Right cardiac atrium (tissue), 5 donors: ENCODE data around the gene PROM2. TPM values are rescaled to one million over a fixed set of nuclear protein-coding genes. Genes with fewer than 3 reads are reported as not detected.

ENCODE experiments used
- ATAC-seq, 2 donors: fragments of 200-7000 bp; cut with Tn5 transposase; one replicate each; pipeline versions ENCODE4 v1.8.0 to v1.9.1; 2020; ENCODE audit warnings: moderate library complexity in 2 of 2, mild to moderate bottlenecking in 1 of 2
- DNase-seq, 3 donors: peaks; one replicate each; pipeline ENCODE4 v3.0.0-alpha.2; 2020
- H3K27ac ChIP-seq: one replicate; pipeline ENCODE4 v1.5.1; 2013; ENCODE audit warnings: mild to moderate bottlenecking, low read length, control low read depth, moderate library complexity
- H3K27me3 ChIP-seq: one replicate; pipeline ENCODE4 v1.6.1; 2013; ENCODE audit not compliant: control insufficient read depth, insufficient read depth
- H3K4me1 ChIP-seq: one replicate; pipeline ENCODE4 v1.6.1; 2013; ENCODE audit warnings: low read length; ENCODE audit not compliant: control insufficient read depth, insufficient read depth
- H3K4me3 ChIP-seq: one replicate; pipeline ENCODE4 v1.5.1; 2013; ENCODE audit warnings: low read length, control low read depth
- H3K9me3 ChIP-seq: one replicate; pipeline ENCODE4 v1.6.1; 2013; ENCODE audit warnings: low read length; ENCODE audit not compliant: control insufficient read depth
- WGBS: extraction: QIAGEN DNeasy Blood & Tissue Kit; methylation state at CpG from one replicate; pipeline ENCODE4 v1.1.7; 2013; 5-methylcytosine and 5-hydroxymethylcytosine counted together
- intact Hi-C, 4 donors: fragments of 100-400 bp; cut with DNase I; formaldehyde crosslinking; loops; one replicate each; pipeline versions ENCODE4 v1.11.0 to v1.14.0; 2022 to 2023
- polyA plus RNA-seq: library from polyadenylated mRNA; stranded (reverse); fragments of 200-250 nt; gene quantifications from one replicate; pipeline ENCODE4 v1.2.3, GENCODE V29; 2013
- total RNA-seq, 4 donors: library from RNA; stranded (reverse); fragmentation: NEBNext Ultra II Directional; extraction: Animal tissue kit (Norgen Biotek cat#: 25700); gene quantifications; one replicate each; pipeline ENCODE4 v1.2.1, GENCODE V29; 2021
- donor health status: healthy with polysubstance abuse.
- donor health status: DM: no; HTN: yes; CAD: no.
- donor health status: DM: no; HTN: no; CAD: no.
- donor health status: DM: no; HTN: yes; CAD: no; lungs with severe emphysema.
- donor health status: DM: yes; HTN: yes; CAD: no.

Gene PROM2
- total and polyA plus RNA-seq, 5 donors = 0.66 to 1.6 (median 1.1) TPM

DNA sequence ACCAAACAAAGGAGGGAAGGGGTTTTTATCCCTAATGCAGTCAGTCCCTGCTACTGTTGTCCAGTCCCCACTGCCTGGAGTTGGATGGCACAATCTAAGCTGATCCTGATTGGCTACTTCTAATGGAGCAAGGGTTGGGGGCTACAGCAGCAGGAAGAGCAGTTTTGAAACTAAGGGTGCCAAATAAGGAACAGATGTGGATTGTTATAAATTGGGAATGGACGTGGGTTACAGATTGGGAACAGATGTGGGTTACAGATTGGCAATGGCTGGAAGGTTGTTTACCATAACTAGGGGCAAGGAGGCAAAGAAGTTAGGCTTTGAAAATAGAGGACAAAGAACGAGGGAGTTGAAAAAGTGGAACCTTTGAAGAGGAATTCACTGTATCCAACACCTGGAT lies 16.0 kb upstream of the PROM2 start:
- Histone ChIP-seq H3K9me3 (no peaks in the 10 kb centered on the region), H3K4me1 (no peaks in the 10 kb centered on the region), H3K4me3 (no peak overlapping the region), H3K27ac (no peak overlapping the region), H3K27me3 (no peaks in the 10 kb centered on the region)
- intact Hi-C loops = no loop called here
- ATAC-seq (no peak), DNase-seq (no peak)
- WGBS = 68% methylated on average over 2 of the region's 2 CpGs

DNA sequence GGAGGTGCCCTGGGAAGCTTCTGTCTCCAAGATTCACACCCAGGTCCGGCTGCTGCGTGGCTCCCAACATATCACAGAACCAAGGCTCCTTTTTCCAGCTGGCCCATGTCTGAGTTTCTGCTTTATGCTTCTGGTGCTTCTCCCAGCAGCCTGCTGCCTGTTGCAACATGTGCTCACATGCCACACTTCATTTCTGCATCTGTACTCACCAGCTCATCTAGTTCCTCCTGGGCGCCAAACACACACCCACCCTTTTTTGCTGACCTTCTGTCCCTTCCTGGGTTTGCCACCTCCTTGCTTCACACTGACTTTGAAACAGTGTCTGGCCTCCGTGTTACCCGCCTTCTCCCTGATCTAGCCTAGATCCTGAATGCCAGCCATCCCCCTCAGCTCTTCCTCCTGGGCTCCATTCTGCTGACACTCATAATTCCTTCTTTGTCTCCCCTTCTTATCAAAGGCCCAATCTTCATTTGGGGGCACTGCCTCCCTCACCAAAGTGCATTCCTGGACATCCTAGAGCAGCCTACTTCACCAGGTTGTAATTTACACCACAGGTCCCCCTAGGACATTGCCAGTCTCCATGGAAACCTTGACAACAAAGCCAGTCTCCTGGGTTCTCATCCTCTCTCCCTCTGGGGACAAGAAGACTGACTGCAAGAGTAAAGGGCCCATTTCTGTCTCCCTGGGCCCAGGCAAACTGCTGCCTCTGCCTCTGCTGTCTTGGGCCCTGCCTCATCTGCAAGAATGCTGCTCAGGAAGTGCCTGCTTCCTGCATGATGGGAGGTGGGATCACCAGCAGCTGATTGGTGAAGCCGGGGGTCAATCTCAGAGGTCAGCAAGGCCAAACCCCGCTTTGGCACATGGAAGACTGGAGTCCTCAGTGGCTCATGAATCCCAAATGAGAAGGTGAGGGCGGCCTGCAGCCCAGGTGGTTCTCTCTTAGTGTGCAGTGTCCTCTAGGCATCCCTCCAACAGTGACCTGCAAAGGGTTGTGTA lies 13.9 kb upstream of the PROM2 start:
- H3K4me1 ChIP-seq = no peaks in the 10 kb centered on the region
- H3K27me3 ChIP-seq = no peaks in the 10 kb centered on the region
- intact Hi-C loops = no loop called here
- WGBS = 83% methylated on average over 8 of the region's 8 CpGs
- H3K27ac ChIP-seq = no peak overlapping the region
- DNase-seq (no peak), ATAC-seq (no peak)
- H3K9me3 ChIP-seq = no peaks in the 10 kb centered on the region
- H3K4me3 ChIP-seq = no peak overlapping the region

DNA sequence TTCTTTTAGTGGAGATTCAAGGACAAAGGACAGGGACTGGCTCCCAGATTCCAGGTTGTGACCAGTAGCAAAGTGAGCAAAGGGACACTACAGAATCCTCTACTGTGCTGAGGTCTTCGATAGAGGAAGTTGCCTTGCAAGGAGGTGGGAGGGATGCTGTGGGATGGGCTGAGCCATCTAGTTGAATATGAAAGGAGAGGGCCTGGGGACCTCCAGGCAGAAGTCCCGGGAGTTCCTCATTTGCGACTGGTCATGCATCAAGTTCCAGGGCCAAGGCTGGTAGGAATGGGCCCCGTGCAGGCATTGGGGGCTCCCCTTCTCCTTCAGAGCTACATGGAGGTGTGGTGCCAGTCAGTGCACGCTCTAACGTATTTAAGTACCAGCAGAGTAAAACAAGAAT lies 12.6 kb upstream of the PROM2 start:
- WGBS = 68% methylated on average over 6 of the region's 6 CpGs

DNA sequence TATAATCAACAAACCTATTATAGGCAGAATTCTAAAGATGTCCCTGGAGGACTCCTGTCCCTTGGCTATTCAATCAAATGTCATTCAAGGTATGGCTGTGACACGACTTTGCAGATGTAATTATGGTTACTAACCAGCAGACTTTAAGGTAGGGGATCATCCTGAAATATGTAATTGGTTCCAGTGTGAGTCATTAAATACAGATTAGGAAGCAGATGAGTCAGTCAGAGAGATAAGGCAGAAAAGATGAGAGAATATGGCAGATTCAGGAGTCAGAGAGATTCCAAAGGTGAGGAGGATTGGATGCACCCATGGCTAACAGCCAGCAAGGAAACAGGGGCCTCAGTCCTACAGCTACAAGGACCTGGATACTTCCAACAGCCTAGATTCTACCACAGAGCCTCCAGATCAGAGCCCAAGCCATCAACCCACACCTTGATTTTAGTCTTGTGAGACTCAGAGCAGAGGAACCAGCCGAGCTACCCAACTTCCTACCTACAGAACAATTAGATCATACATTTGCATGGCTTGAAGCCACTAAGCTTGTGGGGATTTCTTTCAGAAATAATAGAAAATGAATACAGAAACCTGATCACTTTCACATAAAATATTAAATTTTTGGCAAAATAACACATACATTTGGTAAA lies 11.2 kb upstream of the PROM2 start:
- intact Hi-C loops = no loop called here
- Histone ChIP-seq H3K27ac (no peak overlapping the region), H3K27me3 (no peaks in the 10 kb centered on the region), H3K9me3 (no peaks in the 10 kb centered on the region), H3K4me3 (no peak overlapping the region), H3K4me1 (no peaks in the 10 kb centered on the region)
- no peak for ATAC-seq
- no peak for DNase-seq
- WGBS = 76% methylated on average over 2 of the region's 2 CpGs

More for the DNA sequence above, 12.6 kb upstream of the PROM2 start:
- intact Hi-C loops = no loop called here
- Histone ChIP-seq H3K9me3 (no peaks in the 10 kb centered on the region), H3K27ac (no peak overlapping the region), H3K27me3 (no peaks in the 10 kb centered on the region), H3K4me1 (no peaks in the 10 kb centered on the region), H3K4me3 (no peak overlapping the region)
- no peak for ATAC-seq
- no peak for DNase-seq

DNA sequence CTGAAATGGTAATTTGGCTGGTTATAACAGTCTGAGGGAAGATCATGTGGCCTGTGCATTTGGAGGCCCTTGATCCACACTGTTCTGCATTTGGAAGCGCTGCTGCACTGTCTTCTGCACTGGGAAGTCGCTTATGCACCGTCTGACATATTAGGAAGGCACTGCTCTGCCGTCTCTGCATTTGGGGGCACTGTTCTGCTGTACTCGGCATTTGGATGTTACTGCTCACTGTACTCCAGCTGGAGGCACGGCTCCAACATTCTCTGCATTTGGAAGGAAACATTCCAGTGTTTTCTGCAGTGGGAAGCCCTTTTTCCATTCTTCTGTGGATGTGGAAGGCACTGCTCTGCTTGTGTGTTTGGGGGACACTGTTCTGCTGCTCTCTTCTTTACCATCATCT lies 9.6 kb upstream of the PROM2 start:
- no peak for DNase-seq

DNA sequence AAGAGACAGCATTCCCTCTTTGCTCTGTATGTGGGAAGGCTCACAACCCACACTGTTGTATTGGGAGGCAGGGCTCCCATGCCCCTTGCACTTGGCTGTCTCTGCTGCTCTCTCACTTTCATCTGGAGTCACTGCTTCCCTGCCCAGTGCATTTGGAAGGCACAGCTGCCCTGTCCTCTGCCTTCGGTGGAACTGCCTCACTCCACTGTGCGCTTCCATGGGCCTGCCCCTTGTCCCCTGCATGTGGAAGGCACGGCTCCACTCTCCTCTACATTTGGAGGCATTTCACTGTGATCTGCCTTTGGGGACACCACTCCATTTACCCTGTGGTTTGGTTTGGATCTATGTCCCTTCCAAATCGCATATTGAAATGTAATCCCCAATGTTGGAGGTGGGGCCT lies 9.1 kb upstream of the PROM2 start:
- ATAC-seq (no peak), DNase-seq (no peak)
- 79% methylated on average over 4 of the region's 4 CpGs for WGBS
- Histone ChIP-seq H3K4me1 (no peaks in the 10 kb centered on the region), H3K4me3 (no peak overlapping the region), H3K27me3 (no peaks in the 10 kb centered on the region), H3K27ac (no peak overlapping the region), H3K9me3 (no peaks in the 10 kb centered on the region)
- intact Hi-C loops = no loop called here

More for the DNA sequence above, 9.6 kb upstream of the PROM2 start:
- Histone ChIP-seq H3K4me1 (no peaks in the 10 kb centered on the region), H3K4me3 (no peak overlapping the region), H3K27ac (no peak overlapping the region), H3K9me3 (no peaks in the 10 kb centered on the region), H3K27me3 (no peaks in the 10 kb centered on the region)
- intact Hi-C loops = no loop called here
- 42% methylated on average over 6 of the region's 6 CpGs for WGBS
- ATAC-seq = no peak

DNA sequence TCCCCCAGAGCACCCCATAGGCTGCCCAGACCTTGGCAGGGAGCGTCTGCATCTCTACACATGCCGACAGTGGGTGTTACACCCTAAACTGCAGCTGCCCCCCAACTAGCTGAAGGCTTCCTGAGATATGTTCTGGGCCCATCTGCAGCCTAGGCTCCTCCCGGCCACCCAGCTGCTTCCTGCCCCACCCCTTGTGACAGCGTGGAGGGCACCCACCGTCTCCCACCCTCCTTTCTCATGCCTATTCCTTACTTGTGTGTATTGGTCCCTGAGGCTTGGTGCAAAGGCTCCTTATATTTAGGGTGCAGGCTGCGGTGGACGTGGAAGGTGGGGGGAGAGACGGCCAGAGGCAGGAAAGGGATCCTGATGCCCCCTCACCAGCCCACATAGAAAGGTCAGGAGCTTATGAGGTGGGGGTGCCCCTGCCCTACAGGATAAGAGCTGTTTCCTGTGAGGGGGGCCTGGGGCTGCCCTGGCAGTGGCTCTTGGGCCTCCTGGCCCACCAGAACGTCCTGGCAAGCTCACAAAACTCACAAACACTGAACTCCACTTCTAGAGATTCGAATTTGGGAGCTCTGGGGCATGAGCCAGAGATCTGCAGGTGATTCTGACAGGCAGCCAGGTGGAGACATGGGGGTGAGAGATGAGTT lies 7.3 kb upstream of the PROM2 start:
- DNase-seq (no peak), ATAC-seq (no peak)
- no peak overlapping the region for H3K27ac ChIP-seq
- H3K4me1 ChIP-seq = no peaks in the 10 kb centered on the region
- intact Hi-C loops = no loop called here
- no peaks in the 10 kb centered on the region for H3K27me3 ChIP-seq
- H3K9me3 ChIP-seq = no peaks in the 10 kb centered on the region
- 69% methylated on average over 10 of the region's 10 CpGs for WGBS
- H3K4me3 ChIP-seq = no peak overlapping the region

DNA sequence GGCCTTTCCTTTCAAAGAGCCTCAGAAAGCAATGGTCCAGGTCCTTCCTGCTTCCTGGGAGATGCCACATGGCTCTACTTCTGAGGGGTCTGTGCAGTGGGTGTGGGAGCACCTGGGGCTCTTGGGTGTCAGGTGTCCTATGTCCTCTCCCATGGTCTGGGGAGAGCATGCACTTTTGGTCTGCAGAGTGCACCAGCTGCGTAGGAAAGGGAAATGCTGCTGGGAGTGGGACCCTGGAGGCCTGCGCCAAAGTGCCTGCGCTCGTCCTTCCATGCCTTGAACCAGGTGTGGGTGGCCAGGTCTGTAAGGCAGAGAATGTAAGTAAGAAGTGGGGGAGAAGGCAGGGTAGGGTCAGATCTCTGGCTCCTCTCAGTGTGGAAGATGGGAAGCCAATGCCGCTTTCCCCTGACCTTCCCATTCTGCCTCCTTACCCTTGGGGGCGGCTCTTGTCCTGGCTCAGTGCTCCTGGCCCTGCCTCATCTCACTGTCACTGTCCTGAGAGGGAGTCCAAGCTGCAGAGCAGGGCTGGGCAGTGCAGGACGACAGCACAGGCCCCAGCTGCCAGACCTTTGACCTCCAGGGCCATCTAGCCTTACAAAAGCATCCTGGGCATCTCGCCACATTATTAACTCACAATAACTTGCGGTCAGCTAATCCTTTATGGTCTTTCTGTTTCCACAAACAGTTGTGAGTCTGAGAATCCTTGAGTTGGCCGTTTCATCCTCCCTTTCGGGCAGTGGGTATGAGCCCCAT lies 6.6 kb upstream of the PROM2 start:
- no peak for ATAC-seq
- H3K27me3 ChIP-seq = no peaks in the 10 kb centered on the region
- H3K4me3 ChIP-seq = no peak overlapping the region
- no peaks in the 10 kb centered on the region for H3K4me1 ChIP-seq
- no peak for DNase-seq
- no peaks in the 10 kb centered on the region for H3K9me3 ChIP-seq
- H3K27ac ChIP-seq = no peak overlapping the region
- whole genome bisulfite sequencing = 86% methylated on average over 11 of the region's 11 CpGs
- intact Hi-C loops = no loop called here

DNA sequence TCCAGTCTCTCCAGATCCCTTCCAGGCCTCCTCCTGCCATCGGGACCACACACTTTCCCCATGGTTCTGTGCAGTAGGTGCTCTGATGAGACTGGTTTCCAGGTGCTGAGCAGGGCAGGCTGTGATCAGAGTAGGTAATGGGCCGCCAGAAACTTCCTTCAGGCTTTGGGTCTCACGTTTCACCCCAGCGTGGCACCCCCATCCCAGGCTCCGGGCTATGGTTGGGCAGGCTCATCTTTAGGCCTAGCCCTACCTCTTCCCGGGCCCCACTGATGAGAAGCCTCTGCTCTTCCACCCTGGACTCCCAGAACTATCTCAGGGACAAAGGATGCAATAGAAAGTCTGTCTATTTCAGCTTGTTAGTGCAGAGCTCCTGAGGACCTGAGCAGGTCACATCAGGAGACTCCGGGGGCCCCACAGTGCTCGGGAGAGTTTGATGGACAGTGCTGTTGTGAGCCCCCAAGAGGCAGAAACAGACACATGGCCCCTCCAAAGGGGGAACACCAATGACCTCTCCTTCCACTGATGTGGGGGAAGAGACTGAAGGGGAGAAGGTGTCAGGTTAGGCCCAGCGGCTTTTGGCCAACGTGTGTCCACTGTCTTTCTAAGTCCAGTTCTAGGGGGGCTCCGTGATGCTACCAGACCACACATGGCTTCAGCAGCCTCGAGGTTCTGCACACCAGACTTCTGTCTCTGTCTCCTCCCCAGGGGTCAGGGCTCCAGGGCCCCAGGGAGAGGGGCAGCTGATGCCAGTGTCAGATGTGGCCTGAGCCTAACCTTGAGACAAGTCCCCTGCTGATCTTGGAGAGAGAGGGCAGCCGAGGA lies 5.8 kb upstream of the PROM2 start:
- intact Hi-C loops = no loop called here
- 89% methylated on average over 13 of the region's 13 CpGs for WGBS
- Histone ChIP-seq H3K4me1 (no peaks in the 10 kb centered on the region), H3K27me3 (no peaks in the 10 kb centered on the region), H3K4me3 (no peak overlapping the region), H3K27ac (no peak overlapping the region), H3K9me3 (no peaks in the 10 kb centered on the region)
- ATAC-seq (no peak), DNase-seq (no peak)

DNA sequence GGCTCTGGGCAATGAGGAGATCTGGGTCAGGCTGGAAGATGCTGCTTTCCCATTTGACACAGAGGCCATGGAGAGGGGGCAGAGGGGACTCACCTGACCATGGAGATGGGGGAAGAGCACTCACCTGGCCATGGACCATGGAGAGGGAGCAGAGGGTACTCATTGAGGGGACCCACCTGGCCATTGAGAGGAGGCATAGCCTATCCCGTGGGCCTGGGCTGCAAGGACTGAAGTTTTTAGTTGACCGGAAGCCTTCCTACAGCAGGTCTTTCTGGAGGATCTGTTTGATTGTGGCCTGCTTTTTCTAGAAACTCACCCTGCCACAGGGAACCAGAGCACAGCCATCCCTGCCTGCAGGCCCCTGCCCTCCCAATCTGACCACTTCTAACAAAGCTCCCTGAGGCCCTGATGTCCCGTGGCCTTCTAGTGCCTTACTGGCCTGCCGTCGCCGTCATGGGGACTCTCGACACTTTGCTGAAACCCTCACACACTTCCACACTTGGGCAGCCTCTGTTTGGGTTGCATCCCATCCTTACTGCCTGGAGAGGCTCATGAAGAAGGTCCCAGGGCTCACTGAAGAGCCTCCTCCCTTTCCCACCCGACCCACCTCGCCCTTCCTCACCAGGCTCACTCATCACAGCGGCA lies 5.1 kb upstream of the PROM2 start:
- intact Hi-C loops = no loop called here
- Histone ChIP-seq H3K27ac (no peak overlapping the region), H3K4me3 (no peak overlapping the region), H3K4me1 (no peaks in the 10 kb centered on the region), H3K9me3 (no peaks in the 10 kb centered on the region), H3K27me3 (no peaks in the 10 kb centered on the region)
- ATAC-seq = no peak
- WGBS = 96% methylated on average over 10 of the region's 10 CpGs
- DNase-seq = no peak
